Measurements from ENCODE around the gene KRTAP10-3. TPM values are rescaled to one million over a fixed set of nuclear protein-coding genes. Genes with fewer than 3 reads are reported as not detected.
A peak's percentile ranks its signal among the peaks of the same experiment; 100 is the strongest.

Gene KRTAP10-3
- total and polyA plus RNA-seq, 2 of the 13 experiments (the other 11 are each of a cell fraction or from before 2014, with no cell fraction given) = not detected

GRCh38 chr21:44517175-44517899, 41.3 kb downstream of the KRTAP10-3 start (continued):
- TF ChIP-seq EP300 (IDR thresholded peaks at IDR 0.05; ENCODE audit: low read depth in 2 of 2, low read length in 2 of 2) (no peak), EP300 (CRISPR knock-in tag; IDR thresholded peaks at IDR 0.05; ENCODE audit: borderline replicate concordance) (no peak), IKZF4 (CRISPR knock-in tag; IDR thresholded peaks at IDR 0.05; ENCODE audit: borderline replicate concordance, low read depth, not compliant biosample characterization) (no peak), ZNF746 (CRISPR knock-in tag; IDR thresholded peaks at IDR 0.05) (no peak), POLR2A (IDR thresholded peaks at IDR 0.05; ENCODE audit: insufficient read depth in 1 of 2, low read depth in 2 of 2, low read length in 2 of 2) (peak in 1 of 2 experiments; percentile 59; a peak in 1 of 4 replicates), ZNF788 (CRISPR knock-in tag; IDR thresholded peaks at IDR 0.05; ENCODE audit: borderline replicate concordance) (no peak; the same call in 1 of the 2 replicates), BORCS8-MEF2B (CRISPR knock-in tag; IDR thresholded peaks at IDR 0.05) (no peak), ZNF761 (CRISPR knock-in tag; conservative IDR thresholded peaks at IDR 0.05) (no peak), NFIB (CRISPR knock-in tag; IDR thresholded peaks at IDR 0.05; ENCODE audit: borderline replicate concordance) (no peak), CHD2 (IDR thresholded peaks at IDR 0.05; ENCODE audit: low read depth, low read length) (no peak), ATF6 (CRISPR knock-in tag; conservative IDR thresholded peaks at IDR 0.05) (no peak), SNAI1 (CRISPR knock-in tag; IDR thresholded peaks at IDR 0.05; ENCODE audit: borderline replicate concordance) (no peak), ASH2L (IDR thresholded peaks at IDR 0.05; ENCODE audit: insufficient read length, low read depth, low read length) (no peak), SP2 (CRISPR knock-in tag; IDR thresholded peaks at IDR 0.05) (no peak; the same call in 1 of the 2 replicates), ZSCAN25 (CRISPR knock-in tag; IDR thresholded peaks at IDR 0.05) (no peak), WIZ (CRISPR knock-in tag; IDR thresholded peaks at IDR 0.05) (no peak), CREB3 (CRISPR knock-in tag; IDR thresholded peaks at IDR 0.05) (no peak), ETS1 (CRISPR knock-in tag; IDR thresholded peaks at IDR 0.05) (no peak), E2F5 (CRISPR knock-in tag; conservative IDR thresholded peaks at IDR 0.05) (no peak), PBX2 (CRISPR knock-in tag; IDR thresholded peaks at IDR 0.05) (0 out of 2 replicates have a peak, but pooled peaks have one; percentile 12), ZNF446 (CRISPR knock-in tag; IDR thresholded peaks at IDR 0.05) (no peak), ZNF549 (CRISPR knock-in tag; IDR thresholded peaks at IDR 0.05) (no peak), FOXJ3 (CRISPR knock-in tag; IDR thresholded peaks at IDR 0.05; ENCODE audit: borderline replicate concordance) (no peak), SALL1 (CRISPR knock-in tag; IDR thresholded peaks at IDR 0.05) (peak; percentile 38; the same call in 1 of the 2 replicates)
